HFFc6 (cell line): Measurements from ENCODE around the gene MPRIP. TPM values are rescaled to one million over a fixed set of nuclear protein-coding genes. Genes with fewer than 3 reads are reported as not detected.
A peak's percentile ranks its signal among the peaks of the same experiment; 100 is the strongest.
"Not testable (repeated sequence)": the region's sequence is repeated elsewhere in the genome, so short reads cannot be mapped to it uniquely, and the experiment has no call there.

Source experiments
- DNase-seq: peaks from one replicate; pipeline ENCODE4 v3.0.0-alpha.2; 2018
- H3K27ac Mint-ChIP-seq: 2 replicates; pipeline ENCODE4 v1.8.0; 2020; ENCODE audit warnings: mild to moderate bottlenecking, mixed read lengths
- H3K27me3 Mint-ChIP-seq: 2 replicates; pipeline ENCODE4 v1.8.0; 2021; ENCODE audit warnings: mild to moderate bottlenecking, moderate library complexity, mixed read lengths; ENCODE audit not compliant: insufficient read depth
- H3K36me3 Mint-ChIP-seq: 2 replicates; pipeline ENCODE4 v1.8.0; 2021; ENCODE audit warnings: low read depth, mixed read lengths
- H3K4me1 Mint-ChIP-seq: 2 replicates; pipeline ENCODE4 v1.8.0; 2020; ENCODE audit warnings: low read depth, mixed read lengths
- H3K4me3 Mint-ChIP-seq: 2 replicates; pipeline ENCODE4 v1.8.0; 2020; ENCODE audit warnings: mild to moderate bottlenecking, moderate library complexity, mixed read lengths
- H3K9me3 Mint-ChIP-seq: 2 replicates; pipeline ENCODE4 v1.8.0; 2020; ENCODE audit warnings: mild to moderate bottlenecking, mixed read lengths
- long read RNA-seq: library from polyadenylated mRNA; unstranded; transcript quantifications from one replicate; pipeline ENCODE4 v2.0.0, GENCODE V29; 2019
- total RNA-seq, 6 experiments: library from RNA; stranded (reverse); fragmentation: NEBNext Ultra II Directional; extraction: Animal tissue kit (Norgen Biotek cat#: 25700); gene quantifications; 2 replicates in 1 of 6; 3 replicates in 5 of 6; pipeline ENCODE4 v1.2.3, GENCODE V29; 2021
- TF ChIP-seq, protein P1 (sequence below): fragments of 200-600 bp; sonication (generic); IDR thresholded peaks from 2 replicates; pipeline ENCODE4 v1.5.0; 2021; ENCODE audit warnings: antibody characterized with exemption, mild to moderate bottlenecking

The MPRIP gene, protein sequence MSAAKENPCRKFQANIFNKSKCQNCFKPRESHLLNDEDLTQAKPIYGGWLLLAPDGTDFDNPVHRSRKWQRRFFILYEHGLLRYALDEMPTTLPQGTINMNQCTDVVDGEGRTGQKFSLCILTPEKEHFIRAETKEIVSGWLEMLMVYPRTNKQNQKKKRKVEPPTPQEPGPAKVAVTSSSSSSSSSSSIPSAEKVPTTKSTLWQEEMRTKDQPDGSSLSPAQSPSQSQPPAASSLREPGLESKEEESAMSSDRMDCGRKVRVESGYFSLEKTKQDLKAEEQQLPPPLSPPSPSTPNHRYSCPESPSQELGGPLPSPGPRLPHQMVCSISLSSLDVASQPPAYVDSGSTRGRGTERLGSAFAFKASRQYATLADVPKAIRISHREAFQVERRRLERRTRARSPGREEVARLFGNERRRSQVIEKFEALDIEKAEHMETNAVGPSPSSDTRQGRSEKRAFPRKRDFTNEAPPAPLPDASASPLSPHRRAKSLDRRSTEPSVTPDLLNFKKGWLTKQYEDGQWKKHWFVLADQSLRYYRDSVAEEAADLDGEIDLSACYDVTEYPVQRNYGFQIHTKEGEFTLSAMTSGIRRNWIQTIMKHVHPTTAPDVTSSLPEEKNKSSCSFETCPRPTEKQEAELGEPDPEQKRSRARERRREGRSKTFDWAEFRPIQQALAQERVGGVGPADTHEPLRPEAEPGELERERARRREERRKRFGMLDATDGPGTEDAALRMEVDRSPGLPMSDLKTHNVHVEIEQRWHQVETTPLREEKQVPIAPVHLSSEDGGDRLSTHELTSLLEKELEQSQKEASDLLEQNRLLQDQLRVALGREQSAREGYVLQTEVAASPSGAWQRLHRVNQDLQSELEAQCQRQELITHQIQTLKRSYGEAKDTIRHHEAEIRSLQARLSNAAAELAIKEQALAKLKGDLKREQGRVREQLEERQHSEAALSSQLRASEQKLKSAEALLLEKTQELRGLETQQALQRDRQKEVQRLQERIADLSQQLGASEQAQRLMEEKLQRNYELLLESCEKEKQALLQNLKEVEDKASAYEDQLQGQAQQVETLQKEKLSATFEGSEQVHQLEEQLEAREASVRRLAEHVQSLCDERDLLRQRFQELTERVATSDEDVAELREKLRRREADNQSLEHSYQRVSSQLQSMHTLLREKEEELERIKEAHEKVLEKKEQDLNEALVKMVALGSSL (N-terminal part only)
- 100 to 1,000 TPM; 350 to 409 (median 372) TPM for total RNA-seq
- long read RNA-seq, full-length matches to known transcripts, result 2 of 44 reads
- long read RNA-seq, partial matches to known transcripts, result 31 of 44 reads
- long read RNA-seq, other reads (novel, unspliced or antisense), result 11 of 44 reads

DNA sequence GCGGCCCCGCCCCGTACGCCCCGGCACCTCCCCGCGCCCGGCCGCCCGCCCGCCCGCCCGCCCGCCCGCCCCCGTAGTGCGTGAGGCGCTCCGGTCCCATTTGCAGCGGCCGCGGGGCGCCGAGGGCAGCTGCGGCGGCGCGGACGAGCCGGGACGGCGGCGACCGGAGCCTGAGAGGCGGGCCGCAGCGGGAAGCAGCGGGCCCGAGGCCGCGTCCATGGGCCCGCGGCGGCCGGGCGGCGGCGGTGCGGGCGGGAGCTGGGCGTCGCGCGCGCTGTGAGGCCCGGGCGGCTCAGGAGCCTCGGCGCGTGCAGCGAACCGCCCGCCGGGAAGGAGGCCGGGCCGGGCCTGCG is at the start of gene MPRIP:
Gene MPRIP (plus strand): TSS at position 74 of the 353 bp plus-strand sequence. CDS start 392 bp downstream, outside the sequence.
- no peaks in the 10 kb centered on the region for H3K9me3 Mint-ChIP-seq
- TF ChIP-seq, protein P1, sequence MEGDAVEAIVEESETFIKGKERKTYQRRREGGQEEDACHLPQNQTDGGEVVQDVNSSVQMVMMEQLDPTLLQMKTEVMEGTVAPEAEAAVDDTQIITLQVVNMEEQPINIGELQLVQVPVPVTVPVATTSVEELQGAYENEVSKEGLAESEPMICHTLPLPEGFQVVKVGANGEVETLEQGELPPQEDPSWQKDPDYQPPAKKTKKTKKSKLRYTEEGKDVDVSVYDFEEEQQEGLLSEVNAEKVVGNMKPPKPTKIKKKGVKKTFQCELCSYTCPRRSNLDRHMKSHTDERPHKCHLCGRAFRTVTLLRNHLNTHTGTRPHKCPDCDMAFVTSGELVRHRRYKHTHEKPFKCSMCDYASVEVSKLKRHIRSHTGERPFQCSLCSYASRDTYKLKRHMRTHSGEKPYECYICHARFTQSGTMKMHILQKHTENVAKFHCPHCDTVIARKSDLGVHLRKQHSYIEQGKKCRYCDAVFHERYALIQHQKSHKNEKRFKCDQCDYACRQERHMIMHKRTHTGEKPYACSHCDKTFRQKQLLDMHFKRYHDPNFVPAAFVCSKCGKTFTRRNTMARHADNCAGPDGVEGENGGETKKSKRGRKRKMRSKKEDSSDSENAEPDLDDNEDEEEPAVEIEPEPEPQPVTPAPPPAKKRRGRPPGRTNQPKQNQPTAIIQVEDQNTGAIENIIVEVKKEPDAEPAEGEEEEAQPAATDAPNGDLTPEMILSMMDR, result no peak
- H3K36me3 Mint-ChIP-seq, result peaks cover 16% of the 10 kb centered on the region
- peak within 1 kb of the TSS; percentile 93 for H3K4me3 Mint-ChIP-seq
- H3K27me3 Mint-ChIP-seq, result no peaks in the 10 kb centered on the region
- peaks cover 54% of the 10 kb centered on the region for H3K4me1 Mint-ChIP-seq
- no peak for DNase-seq
- H3K27ac Mint-ChIP-seq, result peak within 1 kb of the TSS; percentile 96

DNA sequence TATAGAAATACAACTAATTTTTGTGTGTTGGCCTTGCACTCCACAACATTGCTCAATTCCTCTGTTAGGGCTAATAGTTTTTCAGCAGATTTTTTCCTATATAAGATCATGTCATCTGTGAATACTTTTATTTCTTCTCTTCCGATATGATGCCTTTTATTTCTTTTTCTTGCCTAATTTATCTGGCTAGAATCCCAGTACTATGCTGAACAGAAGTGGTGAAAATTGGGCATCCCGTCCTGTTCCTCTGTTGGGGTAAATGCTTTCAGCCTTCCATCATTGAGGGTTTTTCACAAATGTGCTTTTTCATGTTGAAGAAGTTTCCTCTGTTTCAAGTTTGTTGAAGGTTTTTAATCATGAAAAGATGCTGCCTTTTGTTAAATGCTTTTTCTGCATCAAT is 47.6 kb upstream of the MPRIP start:
- Mint-ChIP-seq H3K4me1 (peaks cover 14% of the 10 kb centered on the region), H3K9me3 (no peaks in the 10 kb centered on the region), H3K36me3 (no peaks in the 10 kb centered on the region), H3K4me3 (no peak overlapping the region), H3K27me3 (no peaks in the 10 kb centered on the region; the same call in none of the 2 replicates), H3K27ac (no peak overlapping the region)
- DNase-seq, result no peak
- TF ChIP-seq, protein P1, result no peak

DNA sequence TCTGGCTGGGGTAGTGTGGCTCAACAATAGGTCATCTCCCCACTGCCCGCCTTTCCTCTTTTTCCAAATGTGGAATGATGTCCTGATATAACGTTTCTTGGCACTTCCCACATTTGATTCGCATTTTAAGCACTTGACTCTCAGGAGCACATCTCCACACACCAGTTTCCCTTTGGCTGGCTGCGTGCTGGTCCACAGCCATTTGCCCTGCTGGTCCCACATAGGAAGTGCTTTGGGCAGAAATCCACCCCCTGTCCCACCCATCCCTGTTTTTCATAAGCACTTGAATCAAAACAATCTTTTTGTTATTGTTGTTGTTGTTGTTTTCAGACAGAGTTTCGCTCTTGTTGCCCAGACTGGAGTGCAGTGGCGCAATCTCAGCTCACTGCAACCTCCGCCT is 46.3 kb upstream of the MPRIP start:
- Mint-ChIP-seq H3K27me3 (no peaks in the 10 kb centered on the region; the same call in none of the 2 replicates), H3K4me3 (no peak overlapping the region), H3K9me3 (no peaks in the 10 kb centered on the region), H3K27ac (no peak overlapping the region), H3K4me1 (peaks cover 2% of the 10 kb centered on the region), H3K36me3 (no peaks in the 10 kb centered on the region)
- DNase-seq, result no peak
- TF ChIP-seq, protein P1, result no peak

DNA sequence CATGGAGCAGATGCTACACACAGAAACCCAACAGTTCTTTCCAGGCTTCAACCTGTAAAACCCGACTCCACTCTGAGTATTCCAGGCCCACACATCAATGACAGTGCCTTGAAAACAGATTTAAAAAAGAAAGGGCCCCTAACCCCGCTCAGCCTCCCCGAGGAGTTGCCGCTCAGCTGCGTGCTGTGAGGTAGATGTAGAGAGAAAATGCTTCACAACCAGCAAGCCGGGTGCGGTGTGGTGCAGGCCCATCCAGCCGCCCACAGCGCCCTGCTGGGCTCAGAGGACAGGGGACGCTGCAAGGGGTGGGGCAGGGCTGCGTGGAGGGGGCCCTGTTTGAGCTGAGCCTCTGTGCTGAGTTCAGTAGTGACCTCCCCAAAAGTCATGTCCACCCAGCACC is 45.5 kb upstream of the MPRIP start:
- H3K4me1 Mint-ChIP-seq, H3K36me3 Mint-ChIP-seq, H3K4me3 Mint-ChIP-seq, H3K27ac Mint-ChIP-seq, H3K27me3 Mint-ChIP-seq, DNase-seq, H3K9me3 Mint-ChIP-seq: not testable (repeated sequence)

DNA sequence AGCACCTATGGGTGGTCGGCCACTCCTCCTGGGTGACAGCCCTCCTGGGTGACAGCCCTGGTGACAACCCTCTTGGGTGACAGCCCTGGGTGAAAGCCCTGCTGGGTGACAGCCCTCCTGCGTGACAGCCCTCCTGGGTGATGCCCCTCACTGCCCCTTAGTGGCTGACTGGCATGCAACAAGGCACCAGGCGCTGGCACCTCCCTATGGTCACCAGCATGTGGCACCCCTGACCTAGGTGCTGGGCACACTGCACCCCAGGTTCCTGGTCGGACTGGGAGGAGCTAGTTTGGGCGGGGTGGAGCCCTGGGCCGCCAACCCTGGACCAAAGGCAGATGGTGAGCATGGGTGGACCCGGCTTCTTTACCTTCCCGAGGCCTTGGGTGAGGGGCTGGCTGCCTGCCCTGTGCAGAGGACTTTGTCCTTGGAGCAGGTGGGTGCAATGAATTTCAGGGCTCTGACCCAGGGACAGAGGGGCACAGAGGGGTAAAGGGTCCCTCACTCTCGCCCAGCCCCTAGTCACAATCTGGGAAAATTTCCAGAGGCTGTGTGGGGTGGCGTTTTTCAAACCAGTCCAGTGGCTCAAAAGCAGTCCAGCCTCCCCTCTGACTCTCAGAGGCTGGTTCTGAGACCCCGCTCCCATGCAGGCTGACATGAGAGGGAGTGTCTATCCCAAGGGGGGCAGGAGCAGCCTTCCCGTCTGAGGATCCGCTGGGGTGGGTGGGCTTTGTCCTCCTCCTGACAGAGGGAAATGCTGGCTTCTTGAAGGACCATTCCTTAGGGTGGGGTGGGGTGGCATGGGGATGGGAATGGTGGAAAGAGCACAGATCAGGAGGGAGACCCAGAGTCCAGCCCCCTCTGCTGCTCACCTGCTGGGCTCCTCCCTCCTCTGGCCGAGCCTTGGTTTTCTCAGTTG is 44.5 kb upstream of the MPRIP start:
- H3K4me3 Mint-ChIP-seq, result no peak overlapping the region
- no peak overlapping the region for H3K27ac Mint-ChIP-seq
- peaks cover 1% of the 10 kb centered on the region for H3K27me3 Mint-ChIP-seq
- H3K9me3 Mint-ChIP-seq, result no peaks in the 10 kb centered on the region
- TF ChIP-seq, protein P1, result peak; percentile 33; the same call in 1 of the 2 replicates
- no peaks in the 10 kb centered on the region for H3K36me3 Mint-ChIP-seq
- H3K4me1 Mint-ChIP-seq, result no peaks in the 10 kb centered on the region
- DNase-seq, result no peak
